H1 (cell line): Measurements from ENCODE around the gene MALSU1. TPM values are rescaled to one million over a fixed set of nuclear protein-coding genes. Genes with fewer than 3 reads are reported as not detected.

Experiments used
- CTCF ChIA-PET: fragments of 300-600 bp; sonication (Branson Sonifier 250); formaldehyde crosslinking; loops from one replicate; lab custom pipeline; 2021; ENCODE audit not compliant: partially characterized antibody; lab: Charles Lee
- POLR2A ChIA-PET: fragments of 300-600 bp; sonication (Branson Sonifier 250); formaldehyde crosslinking; loops from one replicate; lab custom pipeline; 2021; ENCODE audit warnings: inconsistent platforms; ENCODE audit not compliant: partially characterized antibody; lab: Charles Lee
- DNase-seq, 2 experiments: peaks; one replicate each; pipeline versions ENCODE4 v3.0.0 to v3.0.0-alpha.2; 2010 to 2022; ENCODE audit warnings: low spot score in 2 of 2, low read depth in 1 of 2, mixed read lengths in 1 of 2
- FAIRE-seq: peaks from 2 replicates; lab custom pipeline; 2011; peaks lifted over from hg19 to GRCh38; lab: Jason Lieb, UNC
- H2AFZ ChIP-seq: 2 replicates; pipeline ENCODE4 v1.8.1; 2012; ENCODE audit warnings: low read length, inconsistent platforms
- H2AK5ac ChIP-seq: 2 replicates; pipeline ENCODE4 v1.6.1; 2013; ENCODE audit warnings: low read depth, low read length
- H2BK120ac ChIP-seq: replicated peaks from 2 replicates; pipeline ENCODE3; 2013; ENCODE audit warnings: low read depth, low read length, inconsistent platforms
- H2BK12ac ChIP-seq: 2 replicates; pipeline ENCODE4 v1.6.1; 2013; ENCODE audit warnings: low read depth, low read length
- H2BK15ac ChIP-seq: 2 replicates; pipeline ENCODE4 v1.6.1; 2013; ENCODE audit warnings: low read length
- H2BK20ac ChIP-seq: 2 replicates; pipeline ENCODE4 v1.6.1; 2013; ENCODE audit warnings: low read length
- H2BK5ac ChIP-seq: 2 replicates; pipeline ENCODE4 v1.6.1; 2013; ENCODE audit warnings: low read depth, low read length
- H3K14ac ChIP-seq: 2 replicates; pipeline ENCODE4 v1.6.1; 2013; ENCODE audit warnings: inconsistent platforms; ENCODE audit not compliant: insufficient read length
- H3K18ac ChIP-seq: 2 replicates; pipeline ENCODE4 v1.6.1; 2013; ENCODE audit warnings: low read length; ENCODE audit errors: extremely low read depth
- H3K23ac ChIP-seq: 2 replicates; pipeline ENCODE4 v1.6.1; 2013; ENCODE audit warnings: inconsistent platforms; ENCODE audit not compliant: insufficient read length
- H3K23me2 ChIP-seq: 2 replicates; pipeline ENCODE4 v1.6.1; 2013; ENCODE audit warnings: low read depth, low read length
- H3K27ac ChIP-seq: 2 replicates; pipeline ENCODE4 v1.6.1; 2011; ENCODE audit warnings: low read depth, low read length, inconsistent platforms
- H3K27me3 ChIP-seq, 4 experiments: replicated peaks in 1 of 4; 1 replicate in 1 of 4; 2 replicates in 3 of 4; pipeline versions ENCODE4 v1.6.1 to v1.8.1; 2011 to 2013; ENCODE audit warnings: low read length in 3 of 4, mild to moderate bottlenecking in 3 of 4, inconsistent platforms in 2 of 4, mixed read lengths in 2 of 4, moderate library complexity in 1 of 4; ENCODE audit not compliant: control insufficient read depth in 3 of 4, insufficient read depth in 3 of 4; ENCODE audit errors: extremely low read depth in 1 of 4
- H3K36me3 ChIP-seq, 4 experiments: 2 replicates each; pipeline versions ENCODE4 v1.6.1 to v1.8.1; 2011 to 2013; ENCODE audit warnings: mild to moderate bottlenecking in 4 of 4, low read length in 3 of 4, moderate library complexity in 2 of 4, control low read depth in 1 of 4, inconsistent platforms in 1 of 4; ENCODE audit not compliant: insufficient read depth in 4 of 4, control insufficient read depth in 2 of 4
- H3K4ac ChIP-seq: replicated peaks from 2 replicates; pipeline ENCODE3; 2013; ENCODE audit warnings: low read length, low read depth, mixed read lengths, inconsistent platforms; ENCODE audit not compliant: insufficient read length
- H3K4me1 ChIP-seq, 4 experiments: replicated peaks in 1 of 4; 1 replicate in 1 of 4; 2 replicates in 3 of 4; pipeline versions ENCODE4 v1.6.1 to v1.8.1; 2011 to 2013; ENCODE audit warnings: low read length in 3 of 4, inconsistent platforms in 2 of 4, mixed read lengths in 1 of 4; ENCODE audit not compliant: insufficient read depth in 4 of 4, control insufficient read depth in 3 of 4
- H3K4me2 ChIP-seq, 2 experiments: 2 replicates each; pipeline versions ENCODE4 v1.6.1 to v1.8.1; 2011 to 2013; ENCODE audit warnings: low read depth in 2 of 2, low read length in 2 of 2, control low read depth in 1 of 2, inconsistent platforms in 1 of 2, mild to moderate bottlenecking in 1 of 2; ENCODE audit not compliant: insufficient read depth in 1 of 2
- H3K4me3 ChIP-seq, 4 experiments: fragments of 200-600, 300-600 bp in 1 of 4; sonication (generic), shearing (Covaris generic), sonication (Bioruptor Twin) in 1 of 4; 2 replicates each; pipeline versions ENCODE4 v1.5.1 to v1.8.1; 2011 to 2016; ENCODE audit warnings: low read length in 4 of 4, low read depth in 3 of 4, control low read depth in 2 of 4, inconsistent platforms in 2 of 4, mild to moderate bottlenecking in 2 of 4, mixed read lengths in 1 of 4, moderate library complexity in 1 of 4; ENCODE audit not compliant: insufficient read depth in 2 of 4; ENCODE audit errors: extremely low read depth in 1 of 4
- H3K56ac ChIP-seq: replicated peaks from 2 replicates; pipeline ENCODE3; 2013; ENCODE audit warnings: low read depth, mild to moderate bottlenecking, mixed read lengths, low read length, inconsistent platforms; ENCODE audit not compliant: insufficient read length
- H3K79me1 ChIP-seq: 2 replicates; pipeline ENCODE4 v1.6.1; 2013; ENCODE audit warnings: low read depth, low read length, control low read depth
- H3K79me2 ChIP-seq, 2 experiments: 2 replicates each; pipeline versions ENCODE4 v1.6.1 to v1.8.1; 2012 to 2013; ENCODE audit warnings: low read length in 2 of 2, mild to moderate bottlenecking in 2 of 2, inconsistent platforms in 1 of 2; ENCODE audit not compliant: insufficient read depth in 2 of 2, control insufficient read depth in 1 of 2
- H3K9ac ChIP-seq, 4 experiments: replicated peaks in 1 of 4; 1 replicate in 1 of 4; 2 replicates in 3 of 4; pipeline versions ENCODE4 v1.6.1 to v1.8.1; 2011 to 2013; ENCODE audit warnings: low read depth in 3 of 4, low read length in 3 of 4, control low read depth in 2 of 4, mild to moderate bottlenecking in 2 of 4, moderate library complexity in 2 of 4, inconsistent platforms in 1 of 4; ENCODE audit errors: extremely low read depth in 1 of 4
- H3K9me3 ChIP-seq, 2 experiments: 2 replicates each; pipeline versions ENCODE4 v1.6.1 to v1.8.1; 2012 to 2013; ENCODE audit warnings: mild to moderate bottlenecking in 2 of 2, moderate library complexity in 2 of 2, control low read depth in 1 of 2, inconsistent platforms in 1 of 2, low read depth in 1 of 2, low read length in 1 of 2, mixed read lengths in 1 of 2; ENCODE audit not compliant: insufficient read depth in 2 of 2
- H4K20me1 ChIP-seq, 2 experiments: replicated peaks in 1 of 2; 2 replicates each; pipeline versions ENCODE3 to v1.8.1; 2011 to 2013; ENCODE audit warnings: inconsistent platforms in 2 of 2, low read length in 2 of 2, mild to moderate bottlenecking in 1 of 2; ENCODE audit not compliant: insufficient read depth in 2 of 2, control insufficient read depth in 1 of 2
- H4K5ac ChIP-seq: 2 replicates; pipeline ENCODE4 v1.6.1; 2013; ENCODE audit warnings: low read length, low read depth, mixed read lengths, inconsistent platforms; ENCODE audit not compliant: insufficient read length
- H4K8ac ChIP-seq: 2 replicates; pipeline ENCODE4 v1.8.0; 2013; ENCODE audit warnings: mild to moderate bottlenecking, moderate library complexity, low read length, inconsistent platforms; ENCODE audit not compliant: insufficient read depth; ENCODE audit errors: extremely low read depth
- H4K91ac ChIP-seq: replicated peaks from 2 replicates; pipeline ENCODE3; 2013; ENCODE audit warnings: low read length, mixed read lengths, inconsistent platforms; ENCODE audit not compliant: insufficient read length
- ASH2L ChIP-seq: fragments of 200-600, 300-600 bp; sonication (generic); IDR thresholded peaks from one replicate; pipeline ENCODE4 v1.7.1; 2017; ENCODE audit warnings: low read length
- CREB1 ChIP-seq: IDR thresholded peaks from 2 replicates; pipeline ENCODE4 v1.6.1; 2012; ENCODE audit warnings: inconsistent platforms
- POLR2A ChIP-seq, 2 experiments: IDR thresholded peaks; 1 replicate in 1 of 2; 2 replicates in 1 of 2; pipeline ENCODE4 v1.6.1; 2011; ENCODE audit warnings: low read depth in 2 of 2, low read length in 2 of 2, mild to moderate bottlenecking in 2 of 2; ENCODE audit errors: control extremely low read depth in 1 of 2
- WGBS, 2 experiments: shearing (Covaris generic) in 1 of 2; methylation state at CpG; one replicate each; pipeline versions ENCODE4 v1.1.6 to v1.1.7; 2013 to 2015; ENCODE audit warnings: low lambda C conversion rate in 2 of 2, mixed read lengths in 2 of 2, inconsistent platforms in 1 of 2, low coverage in 1 of 2, missing lambda C conversion rate in 1 of 2; ENCODE audit not compliant: insufficient replicate concordance in 2 of 2, insufficient coverage in 1 of 2, insufficient read length in 1 of 2; ENCODE audit errors: extremely low coverage in 1 of 2, missing lambda C conversion rate in 1 of 2; 5-methylcytosine and 5-hydroxymethylcytosine counted together
- polyA plus RNA-seq, 7 experiments: library from polyadenylated mRNA; depleted of rRNA in 3 of 7; stranded (reverse) in 5 of 7; unstranded in 2 of 7; fragments of >200 nt in 5 of 7; fragments of 200-250 nt in 2 of 7; gene quantifications; 1 replicate in 5 of 7; 2 replicates in 1 of 7; 4 replicates in 1 of 7; pipeline versions ENCODE4 v1.2.1 to v1.2.3, GENCODE V29; 2011 to 2013; ENCODE audit warnings: missing spikeins in 2 of 7, mixed read lengths in 2 of 7
- total RNA-seq: library from RNA; stranded (reverse); fragmentation: NEBNext Ultra II Directional; extraction: Animal tissue kit (Norgen Biotek cat#: 25700); gene quantifications from 2 replicates; pipeline ENCODE4 v1.2.1, GENCODE V29; 2021

Gene MALSU1
- total and polyA plus RNA-seq, 2 of the 8 experiments (the other 6 are each of a cell fraction or from before 2014, with no cell fraction given), result 73.5 to 84.0 TPM

DNA sequence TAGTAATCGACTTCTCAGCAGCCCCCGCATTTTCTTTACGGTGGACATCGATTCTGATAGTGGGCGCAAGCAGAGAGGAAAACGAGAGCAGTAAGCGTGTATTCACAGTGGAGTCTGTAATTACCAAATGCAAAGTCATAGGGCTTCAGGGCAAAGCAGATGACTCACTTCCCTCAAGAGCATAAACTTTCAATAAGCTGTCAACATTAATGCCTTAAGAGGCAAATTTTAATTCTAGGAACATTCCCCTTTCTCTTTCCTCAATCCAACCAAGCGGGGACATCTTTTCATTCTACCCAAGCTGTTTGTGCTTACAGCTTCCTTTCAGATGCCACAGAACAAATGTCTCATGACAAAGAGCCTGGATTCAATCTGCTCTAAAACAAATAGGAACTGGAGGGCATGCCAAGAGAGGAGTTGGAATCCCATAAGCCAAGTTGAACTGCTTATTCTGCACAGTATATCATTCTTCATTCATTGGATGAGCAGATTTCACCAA is 48.6 kb downstream of the MALSU1 start:
- Histone ChIP-seq H2BK12ac (no peak overlapping the region), H2BK15ac (no peak overlapping the region), H3K4me1 (peaks cover 0 to 3% (median 2%) of the 10 kb centered on the region in 4 experiments; a peak in 1 of 7 replicates), H3K79me1 (no peaks in the 10 kb centered on the region), H3K18ac (no peak overlapping the region), H3K27ac (no peak overlapping the region), H3K36me3 (peaks cover 24 to 84% (median 54%) of the 10 kb centered on the region in 4 experiments), H4K20me1 (peaks cover under 1 to 7% of the 10 kb centered on the region in 2 experiments), H2AK5ac (no peak overlapping the region), H4K91ac (no peak overlapping the region), H3K56ac (no peak overlapping the region), H3K4me3 (no peak overlapping the region), H2BK120ac (no peak overlapping the region), H3K23ac (no peak overlapping the region), H3K9me3 (no peaks in the 10 kb centered on the region), H3K4ac (no peak overlapping the region), H3K14ac (no peak overlapping the region), H3K4me2 (no peak overlapping the region), H2BK5ac (no peak overlapping the region), H2BK20ac (no peak overlapping the region), H3K9ac (no peak overlapping the region), H4K8ac (no peak overlapping the region), H3K79me2 (peaks cover 0 to 20% of the 10 kb centered on the region in 2 experiments; a peak in 2 of 4 replicates), H3K27me3 (no peaks in the 10 kb centered on the region), H3K23me2 (no peaks in the 10 kb centered on the region), H4K5ac (no peak overlapping the region), H2AFZ (no peak overlapping the region)
- CTCF ChIA-PET, result interaction anchor here (0.7 to 1.5 kb wide), 3 partner anchors 10 to 258 kb away, joined by 3 to 7 read pairs (median 3); no protein-coding TSS in a partner anchor
- POLR2A ChIA-PET, result interaction anchor here (1.2 to 1.4 kb wide), 2 partner anchors 14 to 114 kb away, joined by 3 read pairs; no protein-coding TSS in a partner anchor
- FAIRE-seq (no peak), DNase-seq (no peak)
- WGBS, 2 experiments, result 93% methylated on average over 8 of the region's 8 CpGs; no CpG with 5 or more reads in 1 of the 2 experiments
- TF ChIP-seq ASH2L (no peak), POLR2A (IDR thresholded peaks at IDR 0.05; ENCODE audit: control extremely low read depth in 1 of 2, low read depth in 2 of 2, low read length in 2 of 2) (0 out of 3 replicates have a peak, but pooled peaks of 1 of the 2 experiments have one; percentile 13), CREB1 (no peak)
